SJCRH30 (cell line): Measurements from ENCODE around the gene CNTN2. TPM values are rescaled to one million over a fixed set of nuclear protein-coding genes. Genes with fewer than 3 reads are reported as not detected.

Source experiments
- DNase-seq, 2 experiments: peaks; one replicate each; pipeline ENCODE4 v3.0.0-alpha.2; 2015 to 2020
- H3K27ac ChIP-seq: fragments of 250-450 bp; sonication (Bioruptor Pico); 2 replicates; pipeline ENCODE4 v1.5.1; 2020; ENCODE audit warnings: mild to moderate bottlenecking, moderate library complexity
- H3K27me3 ChIP-seq: fragments of 250-450 bp; sonication (Bioruptor Pico); 2 replicates; pipeline ENCODE4 v1.5.1; 2020; ENCODE audit warnings: mild to moderate bottlenecking, moderate library complexity
- H3K36me3 ChIP-seq: fragments of 250-450 bp; sonication (Bioruptor Pico); 2 replicates; pipeline ENCODE4 v1.5.1; 2020; ENCODE audit warnings: mild to moderate bottlenecking, moderate library complexity
- H3K4me1 ChIP-seq: fragments of 250-450 bp; sonication (Bioruptor Pico); 2 replicates; pipeline ENCODE4 v1.5.1; 2020; ENCODE audit warnings: mild to moderate bottlenecking, moderate library complexity
- H3K4me3 ChIP-seq: fragments of 250-450 bp; sonication (Bioruptor Pico); 2 replicates; pipeline ENCODE4 v1.5.1; 2020; ENCODE audit warnings: mild to moderate bottlenecking, moderate library complexity
- H3K9me3 ChIP-seq: fragments of 250-450 bp; sonication (Bioruptor Pico); replicated peaks from 2 replicates; pipeline ENCODE4 v1.5.1; 2020; ENCODE audit warnings: mild to moderate bottlenecking, moderate library complexity
- total RNA-seq: library from RNA; depleted of rRNA; stranded (reverse); fragments of >200 nt; shearing (Covaris generic); gene quantifications from 2 replicates; pipeline ENCODE4 v1.2.3, GENCODE V29; 2014

The CNTN2 gene
- total RNA-seq, 1 experiment from 2014 or later = 0.36 TPM

DNA sequence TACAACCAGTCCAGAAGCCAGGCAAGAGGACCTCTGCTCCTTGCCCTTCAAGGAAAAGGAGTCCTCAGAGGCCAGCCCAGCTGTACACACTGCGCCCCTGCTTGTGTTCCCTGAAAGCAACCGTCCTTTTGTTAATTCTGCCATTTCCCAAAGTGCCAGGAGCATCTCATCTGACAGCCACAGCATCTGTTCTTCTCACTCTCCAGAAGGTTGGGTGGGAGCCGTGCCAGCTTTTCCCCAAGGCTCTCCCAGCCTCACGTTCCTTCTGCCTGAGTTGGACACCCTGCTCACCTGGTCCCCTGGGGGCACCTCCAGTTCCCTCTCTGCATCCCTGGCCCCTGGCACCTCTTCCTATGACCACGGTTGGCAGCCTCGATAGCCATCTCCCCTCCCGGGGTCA is 10.5 kb upstream of the CNTN2 start:
- H3K27me3 ChIP-seq = peaks cover 18% of the 10 kb centered on the region
- H3K9me3 ChIP-seq = no peaks in the 10 kb centered on the region
- no peaks in the 10 kb centered on the region for H3K4me1 ChIP-seq
- H3K27ac ChIP-seq = no peak overlapping the region
- H3K4me3 ChIP-seq = no peak overlapping the region
- no peaks in the 10 kb centered on the region for H3K36me3 ChIP-seq
- DNase-seq = peak; percentile 67 to 81

GRCh38 chr1:205037539-205037938 is 5.5 kb upstream of the CNTN2 start:
- no peak overlapping the region for H3K4me3 ChIP-seq
- peaks cover 20% of the 10 kb centered on the region for H3K4me1 ChIP-seq

DNA sequence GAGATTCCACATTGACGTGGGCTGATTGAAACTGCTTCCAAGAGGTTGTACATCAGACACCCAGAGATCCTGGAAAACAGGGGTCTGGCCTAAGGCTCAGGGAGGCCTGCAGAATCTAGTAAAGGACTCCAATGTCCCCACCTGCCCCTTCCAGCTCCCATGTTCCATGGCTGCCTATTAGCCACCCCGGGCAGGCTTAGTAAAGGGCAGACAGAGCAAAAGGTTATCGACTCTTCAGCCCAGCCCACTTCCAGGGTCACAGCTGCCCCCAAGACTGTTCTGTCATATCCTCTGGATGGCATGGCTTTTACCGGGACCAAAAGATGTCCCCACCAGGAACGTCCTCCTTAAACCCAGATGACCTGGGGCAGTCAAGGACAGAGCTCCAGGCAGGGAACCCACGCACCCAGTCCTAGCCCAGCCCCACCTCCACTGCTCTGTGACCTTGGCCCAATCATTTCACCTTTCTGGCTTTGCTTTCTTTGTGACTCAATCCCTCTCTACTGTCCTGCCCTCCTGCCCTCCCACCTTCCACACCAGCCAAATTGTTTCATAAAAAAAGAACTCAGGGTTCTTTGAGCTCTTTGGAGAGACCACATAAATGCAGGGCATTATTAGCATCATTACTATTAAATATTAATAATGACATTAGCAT is 4.8 kb upstream of the CNTN2 start:
- DNase-seq = no peak
- Histone ChIP-seq H3K4me1 (peaks cover 21% of the 10 kb centered on the region), H3K36me3 (no peaks in the 10 kb centered on the region), H3K27me3 (peaks cover 12% of the 10 kb centered on the region), H3K27ac (no peak overlapping the region), H3K9me3 (no peaks in the 10 kb centered on the region), H3K4me3 (no peak overlapping the region)

More at GRCh38 chr1:205037539-205037938, 5.5 kb upstream of the CNTN2 start:
- DNase-seq = no peak
- Histone ChIP-seq H3K27ac (no peak overlapping the region), H3K27me3 (peaks cover 9% of the 10 kb centered on the region; the same call in 1 of the 2 replicates), H3K9me3 (no peaks in the 10 kb centered on the region), H3K36me3 (no peaks in the 10 kb centered on the region)

GRCh38 chr1:205041001-205041715 is 1.9 kb upstream of the CNTN2 start:
- Histone ChIP-seq H3K27me3 (peaks cover 37% of the 10 kb centered on the region), H3K9me3 (no peaks in the 10 kb centered on the region), H3K4me1 (peaks cover 21% of the 10 kb centered on the region), H3K36me3 (no peaks in the 10 kb centered on the region), H3K4me3 (no peak overlapping the region), H3K27ac (no peak overlapping the region)
- peak; percentile 59 to 74 for DNase-seq

DNA sequence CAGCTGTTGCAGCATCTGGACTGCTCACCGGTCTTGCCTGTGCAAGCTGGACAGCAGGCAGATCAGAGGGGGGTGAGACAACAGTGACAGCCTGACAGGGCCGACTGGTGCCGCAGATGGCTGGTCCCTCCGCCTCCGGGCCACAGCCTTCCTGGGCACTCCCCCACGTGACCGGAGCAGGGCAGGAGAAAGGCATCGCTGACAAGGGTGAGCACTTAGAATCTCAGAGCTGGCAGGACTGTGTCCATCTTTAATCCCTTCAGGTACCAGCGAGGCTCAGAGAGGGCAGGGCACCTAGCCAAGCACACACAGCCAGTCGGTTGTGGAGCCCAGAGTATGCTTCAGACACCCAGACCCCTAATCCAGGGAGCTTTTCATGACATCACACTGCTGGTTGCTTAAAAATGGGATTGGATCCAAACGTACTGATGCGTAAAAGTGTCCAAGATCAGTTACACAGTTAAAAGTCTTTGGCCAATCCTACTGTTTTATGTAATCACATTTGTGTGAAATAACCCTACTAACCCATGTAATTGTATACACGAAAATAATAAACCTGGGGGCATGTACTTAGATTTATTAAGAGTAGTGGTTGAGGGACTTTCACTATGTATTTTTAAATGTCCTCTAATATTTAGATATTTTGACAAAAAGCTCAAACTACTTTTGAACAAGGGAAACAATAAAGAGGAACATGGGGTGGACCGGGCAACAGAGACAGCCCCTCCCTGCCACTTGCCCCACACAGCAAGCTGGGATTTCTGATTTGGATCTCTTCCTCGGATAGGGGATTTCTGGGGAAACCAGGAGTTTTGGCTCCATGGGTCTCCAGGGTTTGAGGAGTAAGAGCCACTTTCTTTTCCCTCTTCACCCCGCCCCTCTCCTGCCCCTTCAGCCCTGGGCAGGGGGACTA is 758 bp upstream of the CNTN2 start:
- H3K27me3 ChIP-seq = peaks cover 42% of the 10 kb centered on the region
- DNase-seq = peak in 1 of 2 experiments; percentile 26
- no peaks in the 10 kb centered on the region for H3K9me3 ChIP-seq

DNA sequence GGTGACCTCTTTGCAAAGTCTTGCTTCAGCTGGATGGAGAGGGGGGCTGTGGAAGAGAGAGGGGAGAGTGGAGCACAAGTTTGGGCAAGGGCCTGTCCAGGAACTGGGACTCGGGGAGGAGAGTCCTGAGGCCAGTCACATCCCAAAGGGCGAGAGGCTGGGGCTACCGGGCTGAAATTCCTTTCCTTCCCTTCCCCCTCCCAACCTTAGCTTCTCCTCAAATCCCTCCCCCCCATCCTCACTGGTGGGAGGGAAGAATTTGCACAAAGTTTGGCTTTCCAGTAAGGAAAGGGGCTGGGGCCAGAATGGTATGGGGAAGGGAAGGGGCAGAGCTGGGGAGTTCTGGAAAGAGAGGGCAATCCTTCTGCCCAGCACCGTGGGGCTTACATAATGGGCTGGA is 854 bp downstream of the CNTN2 start:
- no peak overlapping the region for H3K4me3 ChIP-seq
- no peaks in the 10 kb centered on the region for H3K36me3 ChIP-seq
- H3K27ac ChIP-seq = no peak overlapping the region
- peaks cover 21% of the 10 kb centered on the region for H3K4me1 ChIP-seq
- no peaks in the 10 kb centered on the region for H3K9me3 ChIP-seq
- DNase-seq = no peak
- H3K27me3 ChIP-seq = peaks cover 42% of the 10 kb centered on the region

More for the DNA sequence above, 758 bp upstream of the CNTN2 start:
- H3K4me3 ChIP-seq = peak overlapping the region; percentile 19; the same call in 1 of the 2 replicates
- peaks cover 21% of the 10 kb centered on the region for H3K4me1 ChIP-seq
- H3K27ac ChIP-seq = no peak overlapping the region
- no peaks in the 10 kb centered on the region for H3K36me3 ChIP-seq

DNA sequence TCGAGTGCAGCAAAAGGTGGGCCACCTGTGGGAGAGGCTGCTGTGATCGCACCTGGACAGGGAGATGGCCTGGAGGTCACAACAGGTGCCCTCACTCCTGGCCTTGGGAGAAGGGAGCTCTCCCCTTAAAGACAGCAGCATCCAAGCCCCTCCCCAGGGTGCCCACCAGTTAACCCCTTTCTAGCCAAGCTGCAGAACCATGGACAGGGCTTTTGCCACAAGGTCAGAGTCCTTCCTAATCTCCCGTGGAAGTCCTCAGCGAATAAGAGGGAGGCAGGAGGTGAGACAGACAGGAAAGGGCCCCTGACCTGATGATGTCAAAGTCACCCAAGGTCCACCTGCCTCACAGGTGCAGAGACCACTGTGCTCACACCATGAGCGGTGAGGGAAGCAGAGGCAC is 1.7 kb downstream of the CNTN2 start:
- H3K4me3 ChIP-seq = no peak overlapping the region
- no peaks in the 10 kb centered on the region for H3K36me3 ChIP-seq
- H3K9me3 ChIP-seq = no peaks in the 10 kb centered on the region
- DNase-seq = peak in 1 of 2 experiments; percentile 30
- no peak overlapping the region for H3K27ac ChIP-seq
- peaks cover 21% of the 10 kb centered on the region for H3K4me1 ChIP-seq
- H3K27me3 ChIP-seq = peaks cover 45% of the 10 kb centered on the region

DNA sequence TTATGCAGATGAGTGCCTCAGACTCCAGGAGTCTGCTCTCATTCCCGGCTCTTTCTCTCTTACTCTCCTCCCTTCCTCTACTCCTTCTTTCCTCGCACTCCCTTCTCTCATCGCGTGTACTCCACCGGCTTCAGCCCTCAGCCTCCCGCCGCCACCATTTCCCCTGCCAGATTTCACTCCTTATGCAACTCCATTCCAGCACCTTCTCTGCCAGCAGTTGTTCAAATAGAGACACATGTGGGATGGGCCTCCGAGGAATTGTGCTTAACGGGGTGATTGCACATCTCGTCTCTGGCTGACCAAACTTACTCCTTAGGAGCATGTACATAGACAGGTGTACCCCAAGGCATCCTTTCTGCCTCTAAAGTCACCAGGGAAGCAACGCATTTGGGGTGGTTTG is 2.1 kb downstream of the CNTN2 start:
- H3K36me3 ChIP-seq = no peaks in the 10 kb centered on the region
- no peaks in the 10 kb centered on the region for H3K9me3 ChIP-seq
- H3K27me3 ChIP-seq = peaks cover 48% of the 10 kb centered on the region
- DNase-seq = no peak
- H3K27ac ChIP-seq = no peak overlapping the region
- H3K4me1 ChIP-seq = peaks cover 21% of the 10 kb centered on the region
- no peak overlapping the region for H3K4me3 ChIP-seq

DNA sequence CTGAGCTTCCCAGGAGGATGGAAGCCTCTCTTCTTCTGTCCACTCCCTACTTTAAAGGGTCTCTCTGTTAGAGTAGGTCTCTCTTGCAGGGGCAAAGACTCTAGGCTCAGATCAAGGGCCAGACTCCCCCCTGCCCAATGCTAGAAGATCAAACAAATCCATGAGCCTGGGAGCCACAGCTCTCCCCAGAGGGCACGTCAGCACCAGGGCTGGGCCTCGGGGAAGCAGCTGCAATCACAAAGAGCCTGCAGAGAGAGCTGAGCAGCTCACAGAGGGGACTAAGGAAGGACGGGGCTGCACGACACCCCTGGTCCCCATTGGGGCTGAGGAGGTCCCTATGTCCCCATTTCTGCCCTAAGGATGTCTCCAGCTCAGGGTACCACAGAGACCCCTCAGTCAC is 3.9 kb downstream of the CNTN2 start:
- H3K36me3 ChIP-seq = no peaks in the 10 kb centered on the region
- peaks cover 8% of the 10 kb centered on the region; the same call in 1 of the 2 replicates for H3K4me1 ChIP-seq
- no peak overlapping the region for H3K4me3 ChIP-seq
- DNase-seq = peak; percentile 40 to 51
- H3K27ac ChIP-seq = no peak overlapping the region
- no peaks in the 10 kb centered on the region for H3K9me3 ChIP-seq
- peaks cover 50% of the 10 kb centered on the region for H3K27me3 ChIP-seq

GRCh38 chr1:205047764-205048231 is 4.8 kb downstream of the CNTN2 start:
- Histone ChIP-seq H3K9me3 (no peaks in the 10 kb centered on the region), H3K27me3 (peaks cover 47% of the 10 kb centered on the region)

GRCh38 chr1:205048382-205048781 is 5.4 kb downstream of the CNTN2 start:
- no peaks in the 10 kb centered on the region for H3K36me3 ChIP-seq
- H3K9me3 ChIP-seq = no peaks in the 10 kb centered on the region
- no peaks in the 10 kb centered on the region; the same call in 1 of the 2 replicates for H3K4me1 ChIP-seq
- H3K27ac ChIP-seq = no peak overlapping the region
- H3K27me3 ChIP-seq = peaks cover 50% of the 10 kb centered on the region
- no peak overlapping the region for H3K4me3 ChIP-seq
- no peak for DNase-seq

More at GRCh38 chr1:205047764-205048231, 4.8 kb downstream of the CNTN2 start:
- Histone ChIP-seq H3K36me3 (no peaks in the 10 kb centered on the region), H3K4me3 (no peak overlapping the region), H3K4me1 (no peaks in the 10 kb centered on the region; the same call in 1 of the 2 replicates), H3K27ac (no peak overlapping the region)
- no peak for DNase-seq

GRCh38 chr1:205049479-205049878 is 6.5 kb downstream of the CNTN2 start:
- H3K4me3 ChIP-seq = no peak overlapping the region
- no peaks in the 10 kb centered on the region; the same call in 1 of the 2 replicates for H3K4me1 ChIP-seq
- H3K36me3 ChIP-seq = no peaks in the 10 kb centered on the region
- DNase-seq = no peak
- H3K27me3 ChIP-seq = peaks cover 47% of the 10 kb centered on the region
- H3K9me3 ChIP-seq = no peaks in the 10 kb centered on the region
- H3K27ac ChIP-seq = no peak overlapping the region

- DNase-seq = no peak
- H3K4me3 ChIP-seq = no peak overlapping the region
- H3K27me3 ChIP-seq = peaks cover 43% of the 10 kb centered on the region
- H3K27ac ChIP-seq = no peak overlapping the region
- H3K36me3 ChIP-seq = no peaks in the 10 kb centered on the region
- H3K4me1 ChIP-seq = peaks cover 8% of the 10 kb centered on the region
- no peaks in the 10 kb centered on the region for H3K9me3 ChIP-seq
These were observed 9.7 kb downstream of the CNTN2 start for GRCh38 chr1:205052690-205053089.

DNA sequence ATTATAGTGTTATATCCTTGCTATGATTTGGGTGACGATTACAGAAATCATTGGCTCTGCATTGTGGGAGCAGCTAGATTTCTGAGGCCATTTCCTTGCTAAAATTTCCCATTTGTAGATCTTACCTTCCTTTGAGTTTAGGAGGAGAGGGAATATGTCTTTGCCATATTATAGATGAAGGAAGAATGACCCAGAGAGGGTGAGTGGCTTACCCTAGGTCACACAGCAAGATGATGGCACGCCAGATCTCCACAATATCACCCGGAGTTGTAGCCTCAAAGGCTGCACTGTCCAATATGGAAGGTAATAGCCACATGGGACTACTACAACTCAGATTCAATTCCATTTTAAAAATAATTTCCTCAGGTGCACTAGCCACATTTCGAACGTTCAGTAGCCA is 10.3 kb downstream of the CNTN2 start:
- Histone ChIP-seq H3K36me3 (no peaks in the 10 kb centered on the region), H3K27ac (no peak overlapping the region), H3K9me3 (no peaks in the 10 kb centered on the region), H3K4me1 (peaks cover 8% of the 10 kb centered on the region), H3K27me3 (peaks cover 43% of the 10 kb centered on the region), H3K4me3 (no peak overlapping the region)
- DNase-seq = no peak
